B cell (primary cell): Measurements from ENCODE around the gene COL11A2. TPM values are rescaled to one million over a fixed set of nuclear protein-coding genes. Genes with fewer than 3 reads are reported as not detected.

ENCODE experiments used
- ATAC-seq: fragments of 200-7000 bp; cut with Tn5 transposase; one replicate; pipeline ENCODE4 v1.10.0; 2021; ENCODE audit warnings: low read depth, mild to moderate bottlenecking, moderate number of reproducible peaks, moderate library complexity
- CTCF ChIA-PET: fragments of 350-600 bp; sonication (Branson Sonifier 250); formaldehyde crosslinking; loops from one replicate; lab custom pipeline; 2021; ENCODE audit warnings: antibody characterized with exemption, inconsistent platforms; lab: Charles Lee
- POLR2A ChIA-PET: fragments of 350-600 bp; sonication (Branson Sonifier 250); formaldehyde crosslinking; loops from one replicate; lab custom pipeline; 2021; ENCODE audit warnings: antibody characterized with exemption; lab: Charles Lee
- DNase-seq: peaks from one replicate; pipeline ENCODE4 v3.0.0; 2013
- H2AFZ ChIP-seq: 2 replicates; pipeline ENCODE4 v1.6.1; 2012; ENCODE audit warnings: mild to moderate bottlenecking, low read depth, low read length; ENCODE audit not compliant: insufficient read depth, poor library complexity, severe bottlenecking
- H3K27ac ChIP-seq, 2 donors: 1 replicate in 1 of 2; 2 replicates in 1 of 2; pipeline ENCODE4 v1.5.1; 2012 to 2013; ENCODE audit warnings: low read length in 2 of 2, mild to moderate bottlenecking in 2 of 2, moderate library complexity in 1 of 2
- H3K27me3 ChIP-seq, 4 experiments: fragments of 200-600 bp in 1 of 4; sonication (generic) in 1 of 4; replicated peaks in 1 of 4; 1 replicate in 2 of 4; 2 replicates in 2 of 4; pipeline versions ENCODE4 v1.6.1 to v1.7.0; 2013 to 2016; ENCODE audit warnings: low read length in 3 of 4, mild to moderate bottlenecking in 2 of 4, mixed read lengths in 1 of 4, moderate library complexity in 1 of 4; ENCODE audit not compliant: insufficient read depth in 4 of 4, control insufficient read depth in 3 of 4; ENCODE audit errors: control extremely low read depth in 1 of 4
- H3K36me3 ChIP-seq, 2 experiments: replicated peaks in 1 of 2; 1 replicate in 1 of 2; 2 replicates in 1 of 2; pipeline versions ENCODE4 v1.6.1 to v1.7.1; 2013; ENCODE audit warnings: low read length in 1 of 2; ENCODE audit not compliant: insufficient read depth in 2 of 2, control insufficient read depth in 1 of 2; ENCODE audit errors: control extremely low read depth in 1 of 2, extremely low read depth in 1 of 2
- H3K4me1 ChIP-seq, 2 donors: fragments of 200-600 bp in 1 of 2; sonication (generic) in 1 of 2; 1 replicate in 1 of 2; 2 replicates in 1 of 2; pipeline versions ENCODE4 v1.5.1 to v1.6.1; 2013 to 2017; ENCODE audit warnings: low read length in 2 of 2; ENCODE audit not compliant: control insufficient read depth in 2 of 2, insufficient read depth in 2 of 2
- H3K4me2 ChIP-seq: replicated peaks from 2 replicates; pipeline ENCODE3; 2012; ENCODE audit warnings: mild to moderate bottlenecking, low read depth, low read length; ENCODE audit not compliant: poor library complexity, severe bottlenecking
- H3K4me3 ChIP-seq, 5 experiments: fragments of 200-600 bp in 1 of 5; sonication (generic) in 1 of 5; 1 replicate in 3 of 5; 2 replicates in 2 of 5; pipeline versions ENCODE4 v1.5.1 to v1.7.0; 2011 to 2016; ENCODE audit warnings: low read length in 4 of 5, mild to moderate bottlenecking in 4 of 5, low read depth in 2 of 5, control low read depth in 1 of 5, moderate library complexity in 1 of 5; ENCODE audit not compliant: insufficient read depth in 1 of 5; ENCODE audit errors: control extremely low read depth in 1 of 5, extremely low read depth in 1 of 5
- H3K79me2 ChIP-seq: fragments of 200-600 bp; sonication (generic); one replicate; pipeline ENCODE4 v1.6.0; 2016; ENCODE audit warnings: low read length; ENCODE audit not compliant: control insufficient read depth, insufficient read depth
- H3K9ac ChIP-seq: fragments of 200-600 bp; sonication (generic); 2 replicates; pipeline ENCODE4 v1.6.1; 2017; ENCODE audit warnings: mild to moderate bottlenecking, low read length, moderate library complexity
- H3K9me3 ChIP-seq, 3 donors: one replicate each; pipeline versions ENCODE4 v1.6.1 to v1.7.1; 2013; ENCODE audit warnings: low read length in 2 of 3; ENCODE audit not compliant: control insufficient read depth in 2 of 3, insufficient read depth in 1 of 3; ENCODE audit errors: control extremely low read depth in 1 of 3
- H4K20me1 ChIP-seq: 2 replicates; pipeline ENCODE4 v1.6.0; 2012; ENCODE audit warnings: mild to moderate bottlenecking, low read length; ENCODE audit not compliant: insufficient read depth, control insufficient read depth, poor library complexity, severe bottlenecking
- H3K27ac Mint-ChIP-seq: one replicate; pipeline ENCODE4 v1.8.0; 2021; ENCODE audit warnings: mixed read lengths
- H3K27me3 Mint-ChIP-seq: one replicate; pipeline ENCODE4 v1.8.0; 2021; ENCODE audit warnings: mixed read lengths
- H3K4me1 Mint-ChIP-seq: one replicate; pipeline ENCODE4 v1.8.0; 2021; ENCODE audit warnings: mixed read lengths
- H3K4me3 Mint-ChIP-seq: one replicate; pipeline ENCODE4 v1.8.0; 2021; ENCODE audit warnings: mixed read lengths
- H3K9me3 Mint-ChIP-seq: one replicate; pipeline ENCODE4 v1.8.0; 2022; ENCODE audit warnings: mixed read lengths; ENCODE audit not compliant: insufficient read depth
- EZH2 ChIP-seq: IDR thresholded peaks from 2 replicates; pipeline ENCODE4 v1.6.1; 2012; ENCODE audit warnings: borderline replicate concordance, low read depth, mild to moderate bottlenecking, moderate library complexity, low read length; ENCODE audit not compliant: insufficient read depth, poor library complexity, severe bottlenecking
- WGBS: methylation state at CpG from one replicate; pipeline ENCODE4 v1.1.5; 2013; ENCODE audit warnings: missing lambda C conversion rate; ENCODE audit not compliant: insufficient coverage; 5-methylcytosine and 5-hydroxymethylcytosine counted together
- intact Hi-C: fragments of 100-400 bp; cut with micrococcal nuclease; formaldehyde crosslinking; loops from one replicate; pipeline ENCODE4 v1.10.0; 2022
- polyA plus RNA-seq: library from polyadenylated mRNA; depleted of rRNA; stranded (reverse); fragments of >200 nt; gene quantifications from 2 replicates; pipeline ENCODE4 v1.2.3, GENCODE V29; 2012
- total RNA-seq, 2 donors: library from RNA; stranded (reverse); fragments of 120-200 nt in 1 of 2; gene quantifications; 1 replicate in 1 of 2; 2 replicates in 1 of 2; pipeline versions ENCODE4 v1.2.3 to v1.2.4, GENCODE V29; 2013 to 2022
- TF ChIP-seq, protein P1 (sequence below): fragments of 200-600 bp; IDR thresholded peaks from one replicate; pipeline ENCODE4 v1.8.0; 2022; ENCODE audit warnings: antibody characterized with exemption, mild to moderate bottlenecking

Gene COL11A2
- total and polyA plus RNA-seq, 2 donors (not counting 1 experiment from before 2014, with no cell fraction given), result 0.39 to 0.82 TPM

DNA sequence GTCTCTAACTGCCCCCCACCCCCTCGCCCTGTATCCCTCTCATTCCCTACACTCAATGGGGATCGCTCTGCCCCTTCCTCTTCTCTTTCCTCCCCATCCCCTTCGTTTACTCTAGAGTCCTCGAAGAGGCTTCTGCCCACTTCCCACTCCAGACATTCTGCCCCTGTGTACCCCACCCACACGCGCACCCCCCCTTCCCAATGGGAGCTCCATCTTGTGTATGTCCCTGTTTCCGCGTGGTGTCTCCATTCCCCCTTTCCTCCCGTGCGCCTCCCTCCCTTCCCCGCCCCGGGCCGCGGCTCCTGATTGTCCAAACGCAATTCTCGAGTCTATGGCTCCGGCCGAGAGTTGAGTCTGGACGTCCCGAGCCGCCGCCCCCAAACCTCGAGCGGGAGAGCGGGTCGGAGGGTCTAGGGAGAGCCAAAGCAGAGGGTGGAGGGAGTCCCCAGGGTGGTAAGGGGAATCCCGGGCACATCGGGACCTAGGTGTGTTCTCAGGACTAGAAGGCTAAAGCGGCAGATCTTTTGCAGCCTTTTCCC, 15.4 kb upstream of the COL11A2 start:
- WGBS, result under 1% methylated on average over 28 of the region's 29 CpGs
- DNase-seq (no peak), ATAC-seq (no peak)
- CTCF ChIA-PET, result interaction anchor here (1.0 to 3.0 kb wide), 5 partner anchors 10 to 235 kb away, joined by 3 to 14 read pairs (median 5); no protein-coding TSS in a partner anchor
- Mint-ChIP-seq H3K9me3 (no peaks in the 10 kb centered on the region), H3K4me3 (peak overlapping the region; percentile 88), H3K4me1 (peaks cover 37% of the 10 kb centered on the region), H3K27ac (peak overlapping the region; percentile 90), H3K27me3 (peaks cover 2% of the 10 kb centered on the region)
- TF ChIP-seq, protein P1, sequence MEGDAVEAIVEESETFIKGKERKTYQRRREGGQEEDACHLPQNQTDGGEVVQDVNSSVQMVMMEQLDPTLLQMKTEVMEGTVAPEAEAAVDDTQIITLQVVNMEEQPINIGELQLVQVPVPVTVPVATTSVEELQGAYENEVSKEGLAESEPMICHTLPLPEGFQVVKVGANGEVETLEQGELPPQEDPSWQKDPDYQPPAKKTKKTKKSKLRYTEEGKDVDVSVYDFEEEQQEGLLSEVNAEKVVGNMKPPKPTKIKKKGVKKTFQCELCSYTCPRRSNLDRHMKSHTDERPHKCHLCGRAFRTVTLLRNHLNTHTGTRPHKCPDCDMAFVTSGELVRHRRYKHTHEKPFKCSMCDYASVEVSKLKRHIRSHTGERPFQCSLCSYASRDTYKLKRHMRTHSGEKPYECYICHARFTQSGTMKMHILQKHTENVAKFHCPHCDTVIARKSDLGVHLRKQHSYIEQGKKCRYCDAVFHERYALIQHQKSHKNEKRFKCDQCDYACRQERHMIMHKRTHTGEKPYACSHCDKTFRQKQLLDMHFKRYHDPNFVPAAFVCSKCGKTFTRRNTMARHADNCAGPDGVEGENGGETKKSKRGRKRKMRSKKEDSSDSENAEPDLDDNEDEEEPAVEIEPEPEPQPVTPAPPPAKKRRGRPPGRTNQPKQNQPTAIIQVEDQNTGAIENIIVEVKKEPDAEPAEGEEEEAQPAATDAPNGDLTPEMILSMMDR, result no peak
- no peak for TF ChIP-seq EZH2
- Histone ChIP-seq H3K9me3 (no peaks in the 10 kb centered on the region), H2AFZ (peak overlapping the region; percentile 76), H3K36me3 (peaks cover 0 to 32% of the 10 kb centered on the region in 2 experiments), H3K9ac (peak overlapping the region; percentile 89), H3K4me1 (peaks cover 24 to 38% of the 10 kb centered on the region in 2 donors), H3K27ac (peak overlapping the region; percentile 87 to 91), H4K20me1 (no peaks in the 10 kb centered on the region), H3K4me3 (peak overlapping the region; percentile 71 to 99 (median 90)), H3K27me3 (peaks cover 0 to 3% (median 2%) of the 10 kb centered on the region in 4 experiments), H3K4me2 (peak overlapping the region; percentile 92), H3K79me2 (peaks cover 18% of the 10 kb centered on the region)
- POLR2A ChIA-PET, result interaction anchor here (0.7 to 2.0 kb wide), 9 partner anchors 8 to 363 kb away, joined by 3 to 12 read pairs (median 8); partner anchors contain the start of genes B3GALT4, HLA-DPB1 and VPS52
- intact Hi-C loops, result loop anchor here (1.0 to 10.0 kb wide), 4 partner anchors 7 to 1233 kb away; partner anchors contain the start of genes COL11A2, DXO, RXRB and SLC39A7
